ENCODE measurements around the gene TAPT1. TPM values are rescaled to one million over a fixed set of nuclear protein-coding genes. Genes with fewer than 3 reads are reported as not detected.
A peak's percentile ranks its signal among the peaks of the same experiment; 100 is the strongest.

TAPT1 gene
- total and polyA plus RNA-seq, 2 donors (not counting 1 experiment from before 2014, with no cell fraction given): 58.4 to 76.0 TPM

DNA sequence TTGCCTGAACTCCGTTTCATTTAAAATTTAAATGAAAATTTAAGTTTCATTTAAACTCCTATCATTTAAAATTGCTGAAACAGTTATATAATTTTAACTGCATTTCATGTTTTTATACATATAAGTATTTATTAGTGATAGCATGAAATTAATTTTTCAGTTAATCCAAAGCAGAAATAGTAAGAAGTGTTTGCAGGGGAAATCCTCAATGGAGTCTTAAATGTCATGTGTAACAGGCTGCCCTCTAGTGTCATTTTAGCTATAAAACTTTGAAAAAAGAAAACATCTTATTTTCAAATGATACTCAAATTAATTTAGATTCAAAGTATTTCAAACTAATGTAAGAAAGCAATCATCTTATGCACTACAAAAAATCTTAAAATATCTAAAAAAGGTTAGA is 27.2 kb downstream of the TAPT1 start:
- no peak overlapping the region for H3K4me3 ChIP-seq (ENCODE audit: control extremely low read depth in 1 of 5, extremely low read depth in 1 of 5, insufficient read depth in 1 of 5, low read depth in 2 of 5, low read length in 4 of 5)
- peaks cover 12 to 19% of the 10 kb centered on the region in 2 donors for H3K4me1 ChIP-seq (ENCODE audit: control insufficient read depth in 2 of 2, insufficient read depth in 2 of 2, low read length in 2 of 2)
- DNase-seq (peak; percentile 17), ATAC-seq (ENCODE audit: low read depth) (no peak)
- intact Hi-C loops (cut with micrococcal nuclease): loop anchor here (2.0 to 5.0 kb wide), 2 partner anchors 172 to 243 kb away; no protein-coding TSS in a partner anchor
- H3K4me3 Mint-ChIP-seq: no peak overlapping the region
- H3K9me3 ChIP-seq (ENCODE audit: control extremely low read depth in 1 of 3, control insufficient read depth in 2 of 3, insufficient read depth in 1 of 3, low read length in 2 of 3): no peaks in the 10 kb centered on the region
- H3K79me2 ChIP-seq (ENCODE audit: control insufficient read depth, insufficient read depth, low read length): peaks cover 40% of the 10 kb centered on the region
- H3K27me3 Mint-ChIP-seq: no peaks in the 10 kb centered on the region
- no peak overlapping the region for H3K9ac ChIP-seq (ENCODE audit: low read length)
- H3K9me3 Mint-ChIP-seq (ENCODE audit: insufficient read depth): no peaks in the 10 kb centered on the region
- H3K27ac ChIP-seq (ENCODE audit: low read length in 2 of 2): no peak overlapping the region
- H3K27me3 ChIP-seq (replicated peaks in 1 of 4; ENCODE audit: control extremely low read depth in 1 of 4, control insufficient read depth in 3 of 4, insufficient read depth in 4 of 4, low read length in 3 of 4): no peaks in the 10 kb centered on the region
- peaks cover 14% of the 10 kb centered on the region for H4K20me1 ChIP-seq (ENCODE audit: control insufficient read depth, insufficient read depth, low read length, poor library complexity, severe bottlenecking)
- POLR2A ChIA-PET: no interaction called here
- no peak for TF ChIP-seq EZH2 (IDR thresholded peaks at IDR 0.05; ENCODE audit: borderline replicate concordance, insufficient read depth, low read depth, low read length, poor library complexity, severe bottlenecking)
- TF ChIP-seq, protein P1, sequence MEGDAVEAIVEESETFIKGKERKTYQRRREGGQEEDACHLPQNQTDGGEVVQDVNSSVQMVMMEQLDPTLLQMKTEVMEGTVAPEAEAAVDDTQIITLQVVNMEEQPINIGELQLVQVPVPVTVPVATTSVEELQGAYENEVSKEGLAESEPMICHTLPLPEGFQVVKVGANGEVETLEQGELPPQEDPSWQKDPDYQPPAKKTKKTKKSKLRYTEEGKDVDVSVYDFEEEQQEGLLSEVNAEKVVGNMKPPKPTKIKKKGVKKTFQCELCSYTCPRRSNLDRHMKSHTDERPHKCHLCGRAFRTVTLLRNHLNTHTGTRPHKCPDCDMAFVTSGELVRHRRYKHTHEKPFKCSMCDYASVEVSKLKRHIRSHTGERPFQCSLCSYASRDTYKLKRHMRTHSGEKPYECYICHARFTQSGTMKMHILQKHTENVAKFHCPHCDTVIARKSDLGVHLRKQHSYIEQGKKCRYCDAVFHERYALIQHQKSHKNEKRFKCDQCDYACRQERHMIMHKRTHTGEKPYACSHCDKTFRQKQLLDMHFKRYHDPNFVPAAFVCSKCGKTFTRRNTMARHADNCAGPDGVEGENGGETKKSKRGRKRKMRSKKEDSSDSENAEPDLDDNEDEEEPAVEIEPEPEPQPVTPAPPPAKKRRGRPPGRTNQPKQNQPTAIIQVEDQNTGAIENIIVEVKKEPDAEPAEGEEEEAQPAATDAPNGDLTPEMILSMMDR (IDR thresholded peaks at IDR 0.05): peak; percentile 37
- H3K4me1 Mint-ChIP-seq: peaks cover 38% of the 10 kb centered on the region
- peaks cover 13 to 34% of the 10 kb centered on the region in 2 experiments for H3K36me3 ChIP-seq (replicated peaks in 1 of 2; ENCODE audit: control extremely low read depth in 1 of 2, control insufficient read depth in 1 of 2, extremely low read depth in 1 of 2, insufficient read depth in 2 of 2, low read length in 1 of 2)
- no peak overlapping the region for H3K4me2 ChIP-seq (replicated peaks; ENCODE audit: low read depth, low read length, poor library complexity, severe bottlenecking)
- H2AFZ ChIP-seq (ENCODE audit: insufficient read depth, low read depth, low read length, poor library complexity, severe bottlenecking): no peak overlapping the region
- CTCF ChIA-PET: interaction anchor here (1.0 to 4.9 kb wide), 12 partner anchors 9 to 393 kb away, joined by 3 to 44 read pairs (median 6); no protein-coding TSS in a partner anchor
- H3K27ac Mint-ChIP-seq: no peak overlapping the region
- WGBS (ENCODE audit: insufficient coverage): no CpG with 5 or more reads among the region's 1 CpG

DNA sequence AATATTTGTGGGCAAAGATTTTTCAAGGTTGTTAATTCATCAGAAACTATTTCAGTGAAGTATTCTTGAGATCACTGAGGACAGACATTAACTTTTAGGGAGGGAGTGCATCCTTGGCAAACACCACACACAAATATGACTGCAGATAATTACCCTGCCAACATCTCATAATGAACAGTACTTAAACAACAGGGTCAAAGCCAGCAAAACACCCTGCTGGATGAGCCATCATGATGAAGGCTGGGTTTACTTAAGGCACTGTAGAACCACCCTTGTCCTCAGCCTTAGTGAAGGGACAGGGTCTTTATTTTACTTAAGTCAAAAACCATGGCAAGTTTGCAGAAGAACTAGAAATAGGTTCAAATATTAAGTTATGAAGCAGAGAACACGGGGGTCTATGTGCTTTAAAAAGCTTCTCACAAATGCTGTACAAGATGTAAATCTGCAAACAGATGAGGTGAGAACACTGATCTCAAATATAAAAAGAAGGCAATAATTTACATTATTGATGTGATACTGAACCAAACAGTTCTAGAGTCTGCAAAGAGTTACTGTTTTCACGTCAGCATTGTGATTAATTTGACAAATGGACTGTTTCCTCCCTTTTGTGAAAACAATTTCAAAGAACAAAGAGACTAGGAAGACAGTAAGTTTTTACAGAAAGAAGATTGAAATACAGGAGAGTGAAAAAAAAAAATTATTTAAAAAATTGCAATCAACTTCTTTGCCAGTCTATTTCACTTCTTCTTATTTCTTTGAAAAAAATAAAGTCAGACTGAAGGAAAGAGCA is 28.2 kb downstream of the TAPT1 start:
- Histone ChIP-seq H3K9me3 (ENCODE audit: control extremely low read depth in 1 of 3, control insufficient read depth in 2 of 3, insufficient read depth in 1 of 3, low read length in 2 of 3) (no peaks in the 10 kb centered on the region), H3K4me1 (ENCODE audit: control insufficient read depth in 2 of 2, insufficient read depth in 2 of 2, low read length in 2 of 2) (peaks cover 12 to 19% of the 10 kb centered on the region in 2 donors), H3K4me2 (replicated peaks; ENCODE audit: low read depth, low read length, poor library complexity, severe bottlenecking) (no peak overlapping the region), H3K27me3 (replicated peaks in 1 of 4; ENCODE audit: control extremely low read depth in 1 of 4, control insufficient read depth in 3 of 4, insufficient read depth in 4 of 4, low read length in 3 of 4) (no peaks in the 10 kb centered on the region), H2AFZ (ENCODE audit: insufficient read depth, low read depth, low read length, poor library complexity, severe bottlenecking) (no peak overlapping the region), H3K4me3 (ENCODE audit: control extremely low read depth in 1 of 5, extremely low read depth in 1 of 5, insufficient read depth in 1 of 5, low read depth in 2 of 5, low read length in 4 of 5) (no peak overlapping the region), H3K9ac (ENCODE audit: low read length) (no peak overlapping the region), H3K36me3 (replicated peaks in 1 of 2; ENCODE audit: control extremely low read depth in 1 of 2, control insufficient read depth in 1 of 2, extremely low read depth in 1 of 2, insufficient read depth in 2 of 2, low read length in 1 of 2) (peaks cover 14 to 29% of the 10 kb centered on the region in 2 experiments), H3K27ac (ENCODE audit: low read length in 2 of 2) (peak overlapping the region in 1 of 2 donors; percentile 40), H3K79me2 (ENCODE audit: control insufficient read depth, insufficient read depth, low read length) (peaks cover 37% of the 10 kb centered on the region), H4K20me1 (ENCODE audit: control insufficient read depth, insufficient read depth, low read length, poor library complexity, severe bottlenecking) (peaks cover 8% of the 10 kb centered on the region)
- DNase-seq (no peak), ATAC-seq (ENCODE audit: low read depth) (no peak)
- CTCF ChIA-PET: interaction anchor here (0.7 to 4.9 kb wide), 11 partner anchors 9 to 392 kb away, joined by 3 to 44 read pairs (median 5); no protein-coding TSS in a partner anchor
- POLR2A ChIA-PET: no interaction called here
- no peak overlapping the region for H3K4me3 Mint-ChIP-seq
- no peaks in the 10 kb centered on the region for H3K27me3 Mint-ChIP-seq
- peak overlapping the region; percentile 20 for H3K27ac Mint-ChIP-seq
- H3K9me3 Mint-ChIP-seq (ENCODE audit: insufficient read depth): no peaks in the 10 kb centered on the region
- intact Hi-C loops (cut with micrococcal nuclease): loop anchor here (2.0 to 5.0 kb wide), 3 partner anchors 29 to 244 kb away; partner anchors contain the start of gene TAPT1
- WGBS (ENCODE audit: insufficient coverage): no CpG with 5 or more reads among the region's 2 CpGs
- H3K4me1 Mint-ChIP-seq: peaks cover 31% of the 10 kb centered on the region
- TF ChIP-seq, protein P1 (IDR thresholded peaks at IDR 0.05): no peak
- TF ChIP-seq EZH2 (IDR thresholded peaks at IDR 0.05; ENCODE audit: borderline replicate concordance, insufficient read depth, low read depth, low read length, poor library complexity, severe bottlenecking): no peak

Data from B cell (primary cell).